Activated CD8-positive, alpha-beta T cell treated with anti-CD3 and anti-CD28 coated beads, Interleukin-2, amount 10 ng/mL, durations not matched to agents 7 days and 5 days (primary cell): ENCODE measurements around the gene GRM4. TPM values are rescaled to one million over a fixed set of nuclear protein-coding genes. Genes with fewer than 3 reads are reported as not detected.
A peak's percentile ranks its signal among the peaks of the same experiment; 100 is the strongest.

ENCODE experiments used
- ATAC-seq: fragments of 150-1000 bp; cut with Tn5 transposase; one replicate; pipeline ENCODE4 v1.10.0; 2021; ENCODE audit warnings: moderate library complexity
- CTCF ChIA-PET: fragments of 350-600 bp; sonication (Branson Sonifier 250); formaldehyde crosslinking; loops from one replicate; lab custom pipeline; 2021; ENCODE audit warnings: antibody characterized with exemption; lab: Charles Lee
- POLR2A ChIA-PET: fragments of 350-600 bp; sonication (Branson Sonifier 250); formaldehyde crosslinking; loops from one replicate; lab custom pipeline; 2021; ENCODE audit warnings: antibody characterized with exemption; lab: Charles Lee
- DNase-seq: peaks from one replicate; pipeline ENCODE4 v3.0.0-alpha.2; 2020
- H3K27ac Mint-ChIP-seq: one replicate; pipeline ENCODE4 v1.8.0; 2021; ENCODE audit warnings: mild to moderate bottlenecking, mixed read lengths
- H3K27me3 Mint-ChIP-seq: one replicate; pipeline ENCODE4 v1.8.0; 2021; ENCODE audit warnings: low read depth, mixed read lengths
- H3K36me3 Mint-ChIP-seq: one replicate; pipeline ENCODE4 v1.8.0; 2021; ENCODE audit warnings: low read depth, mixed read lengths
- H3K4me1 Mint-ChIP-seq: one replicate; pipeline ENCODE4 v1.8.0; 2021; ENCODE audit warnings: low read depth, mixed read lengths
- H3K4me3 Mint-ChIP-seq: one replicate; pipeline ENCODE4 v1.8.0; 2021; ENCODE audit warnings: mild to moderate bottlenecking, mixed read lengths
- H3K9me3 Mint-ChIP-seq: one replicate; pipeline ENCODE4 v1.8.0; 2022; ENCODE audit warnings: mixed read lengths; ENCODE audit not compliant: insufficient read depth
- total RNA-seq, 2 experiments: library from RNA; stranded (reverse); gene quantifications; one replicate each; pipeline ENCODE4 v1.2.3, GENCODE V29; 2021

GRM4 gene
- total RNA-seq, 2 experiments from 2014 or later: not detected

GRCh38 chr6:34052918-34053608 lies 92.8 kb downstream of the GRM4 start:
- no peak overlapping the region for H3K27ac Mint-ChIP-seq
- peaks cover 15% of the 10 kb centered on the region for H3K27me3 Mint-ChIP-seq
- no peak for ATAC-seq
- ChIA-PET POLR2A (no interaction called here), CTCF (interaction anchor here (1.1 to 1.9 kb wide), 4 partner anchors 16 to 103 kb away, joined by 3 to 7 read pairs (median 4); no protein-coding TSS in a partner anchor)
- no peaks in the 10 kb centered on the region for H3K9me3 Mint-ChIP-seq
- H3K36me3 Mint-ChIP-seq: no peaks in the 10 kb centered on the region
- H3K4me1 Mint-ChIP-seq: no peaks in the 10 kb centered on the region
- DNase-seq: no peak
- no peak overlapping the region for H3K4me3 Mint-ChIP-seq

- CTCF ChIA-PET: interaction anchor here (1.7 kb wide), 1 partner anchor 104 kb away, joined by 7 read pairs; no protein-coding TSS in a partner anchor
- Mint-ChIP-seq H3K9me3 (no peaks in the 10 kb centered on the region), H3K27ac (no peak overlapping the region), H3K27me3 (peaks cover 16% of the 10 kb centered on the region), H3K4me3 (no peak overlapping the region), H3K4me1 (no peaks in the 10 kb centered on the region), H3K36me3 (no peaks in the 10 kb centered on the region)
- ATAC-seq (no peak), DNase-seq (no peak)
- POLR2A ChIA-PET: no interaction called here
Measured at GRCh38 chr6:34052071-34052825, 93.6 kb downstream of the GRM4 start.

GRCh38 chr6:34051331-34051919 lies 94.5 kb downstream of the GRM4 start:
- ChIA-PET POLR2A (no interaction called here), CTCF (no interaction called here)
- Mint-ChIP-seq H3K4me1 (no peaks in the 10 kb centered on the region), H3K27me3 (peaks cover 19% of the 10 kb centered on the region), H3K9me3 (no peaks in the 10 kb centered on the region), H3K36me3 (no peaks in the 10 kb centered on the region), H3K4me3 (no peak overlapping the region), H3K27ac (no peak overlapping the region)
- DNase-seq (no peak), ATAC-seq (no peak)

- no peak for DNase-seq
- Mint-ChIP-seq H3K4me1 (no peaks in the 10 kb centered on the region), H3K27ac (no peak overlapping the region), H3K9me3 (no peaks in the 10 kb centered on the region), H3K27me3 (peaks cover 23% of the 10 kb centered on the region), H3K36me3 (no peaks in the 10 kb centered on the region), H3K4me3 (no peak overlapping the region)
- ChIA-PET CTCF (no interaction called here), POLR2A (no interaction called here)
- no peak for ATAC-seq
Measured at GRCh38 chr6:34050691-34051090, 95.2 kb downstream of the GRM4 start.

- DNase-seq (no peak), ATAC-seq (no peak)
- Mint-ChIP-seq H3K4me1 (peaks cover 6% of the 10 kb centered on the region), H3K4me3 (no peak overlapping the region), H3K27ac (no peak overlapping the region), H3K27me3 (peaks cover 19% of the 10 kb centered on the region), H3K9me3 (no peaks in the 10 kb centered on the region), H3K36me3 (no peaks in the 10 kb centered on the region)
- ChIA-PET CTCF (no interaction called here), POLR2A (interaction anchor here (1.3 kb wide), 1 partner anchor 256 kb away, joined by 3 read pairs; no protein-coding TSS in a partner anchor)
Measured at GRCh38 chr6:34049395-34050342, 96.2 kb downstream of the GRM4 start.

GRCh38 chr6:34047913-34048867 lies 97.7 kb downstream of the GRM4 start:
- H3K4me1 Mint-ChIP-seq: peaks cover 9% of the 10 kb centered on the region
- H3K27ac Mint-ChIP-seq: no peak overlapping the region
- H3K27me3 Mint-ChIP-seq: peaks cover 17% of the 10 kb centered on the region
- DNase-seq (no peak), ATAC-seq (no peak)
- ChIA-PET POLR2A (interaction anchor here (1.3 kb wide), 1 partner anchor 258 kb away, joined by 3 read pairs; no protein-coding TSS in a partner anchor), CTCF (interaction anchor here (1.3 kb wide), 1 partner anchor 280 kb away, joined by 3 read pairs; no protein-coding TSS in a partner anchor)
- H3K36me3 Mint-ChIP-seq: no peaks in the 10 kb centered on the region
- no peak overlapping the region for H3K4me3 Mint-ChIP-seq
- H3K9me3 Mint-ChIP-seq: no peaks in the 10 kb centered on the region

- Mint-ChIP-seq H3K9me3 (no peaks in the 10 kb centered on the region), H3K27me3 (peaks cover 17% of the 10 kb centered on the region), H3K36me3 (no peaks in the 10 kb centered on the region), H3K4me3 (no peak overlapping the region), H3K4me1 (peaks cover 9% of the 10 kb centered on the region), H3K27ac (no peak overlapping the region)
- DNase-seq: no peak
- POLR2A ChIA-PET: no interaction called here
- no peak for ATAC-seq
- CTCF ChIA-PET: interaction anchor here (0.6 kb wide), 1 partner anchor 57 kb away, joined by 3 read pairs; no protein-coding TSS in a partner anchor
Measured at GRCh38 chr6:34046617-34047016, 99.3 kb downstream of the GRM4 start.

- Mint-ChIP-seq H3K27ac (no peak overlapping the region), H3K27me3 (peaks cover 17% of the 10 kb centered on the region), H3K4me3 (no peak overlapping the region), H3K9me3 (no peaks in the 10 kb centered on the region), H3K4me1 (peaks cover 9% of the 10 kb centered on the region), H3K36me3 (no peaks in the 10 kb centered on the region)
- POLR2A ChIA-PET: interaction anchor here (0.6 kb wide), 1 partner anchor 21 kb away, joined by 3 read pairs; no protein-coding TSS in a partner anchor
- no peak for DNase-seq
- ATAC-seq: no peak
- CTCF ChIA-PET: interaction anchor here (1.2 kb wide), 1 partner anchor 9 kb away, joined by 6 read pairs; no protein-coding TSS in a partner anchor
Measured at GRCh38 chr6:34045771-34046170, 100.1 kb downstream of the GRM4 start.

- no peak overlapping the region for H3K27ac Mint-ChIP-seq
- peak; percentile 48 for DNase-seq
- no peak overlapping the region for H3K4me3 Mint-ChIP-seq
- CTCF ChIA-PET: interaction anchor here (1.2 kb wide), 1 partner anchor 10 kb away, joined by 6 read pairs; no protein-coding TSS in a partner anchor
- H3K4me1 Mint-ChIP-seq: peaks cover 9% of the 10 kb centered on the region
- POLR2A ChIA-PET: interaction anchor here (0.6 kb wide), 1 partner anchor 21 kb away, joined by 3 read pairs; no protein-coding TSS in a partner anchor
- no peaks in the 10 kb centered on the region for H3K36me3 Mint-ChIP-seq
- H3K9me3 Mint-ChIP-seq: no peaks in the 10 kb centered on the region
- H3K27me3 Mint-ChIP-seq: peaks cover 16% of the 10 kb centered on the region
- ATAC-seq: peak; percentile 62
Measured at GRCh38 chr6:34044945-34045595, 100.8 kb downstream of the GRM4 start.

- ChIA-PET POLR2A (no interaction called here), CTCF (interaction anchor here (1.3 kb wide), 1 partner anchor 12 kb away, joined by 4 read pairs; no protein-coding TSS in a partner anchor)
- DNase-seq: no peak
- Mint-ChIP-seq H3K4me1 (peaks cover 9% of the 10 kb centered on the region), H3K27ac (no peak overlapping the region), H3K9me3 (no peaks in the 10 kb centered on the region), H3K4me3 (no peak overlapping the region), H3K36me3 (no peaks in the 10 kb centered on the region), H3K27me3 (peaks cover 10% of the 10 kb centered on the region)
- no peak for ATAC-seq
Measured at GRCh38 chr6:34043359-34043758, 102.5 kb downstream of the GRM4 start.
